Caco-2 (cell line): ENCODE data around the gene PLXNA4. TPM values are rescaled to one million over a fixed set of nuclear protein-coding genes. Genes with fewer than 3 reads are reported as not detected.

Source experiments
- BruUV-seq: library from RNA; stranded (reverse); fragments of 400-500 nt; replicated peaks from 2 replicates; lab custom pipeline; 2021; lab: Mats Ljungman, UMichigan
- CTCF ChIA-PET: fragments of 300-600 bp; sonication (Branson Sonifier 250); formaldehyde crosslinking; loops from one replicate; lab custom pipeline; 2022; ENCODE audit warnings: antibody characterized with exemption; lab: Charles Lee
- POLR2A ChIA-PET: fragments of 300-600 bp; sonication (Branson Sonifier 250); formaldehyde crosslinking; loops from one replicate; lab custom pipeline; 2022; ENCODE audit warnings: antibody characterized with exemption; lab: Charles Lee
- DNase-seq, 2 experiments: peaks; one replicate each; pipeline versions ENCODE4 v3.0.0 to v3.0.0-alpha.2; 2020 to 2022
- H3K27me3 ChIP-seq: replicated peaks from 2 replicates; pipeline ENCODE4 v1.6.0; 2011; ENCODE audit warnings: low read length; ENCODE audit not compliant: control insufficient read depth, insufficient read depth
- H3K36me3 ChIP-seq: 2 replicates; pipeline ENCODE4 v1.5.1; 2011; ENCODE audit warnings: low read length; ENCODE audit not compliant: control insufficient read depth, insufficient read depth
- H3K4me1 ChIP-seq: fragments of 250-450 bp; sonication (Bioruptor Pico); 2 replicates; pipeline ENCODE4 v1.5.1; 2020; ENCODE audit warnings: mild to moderate bottlenecking
- H3K4me3 ChIP-seq: 2 replicates; pipeline ENCODE4 v1.5.1; 2011; ENCODE audit warnings: low read depth, mild to moderate bottlenecking, control low read depth, low read length
- H3K9me3 ChIP-seq: fragments of 250-450 bp; sonication (Bioruptor Pico); 2 replicates; pipeline ENCODE4 v1.5.1; 2020; ENCODE audit warnings: mild to moderate bottlenecking, moderate library complexity
- H3K27ac Mint-ChIP-seq: one replicate; pipeline ENCODE4 v1.8.0; 2022; ENCODE audit warnings: mixed read lengths; ENCODE audit not compliant: unreplicated experiment
- H3K27me3 Mint-ChIP-seq: one replicate; pipeline ENCODE4 v1.8.0; 2022; ENCODE audit warnings: mixed read lengths; ENCODE audit not compliant: insufficient read depth, unreplicated experiment
- H3K36me3 Mint-ChIP-seq: one replicate; pipeline ENCODE4 v1.8.0; 2022; ENCODE audit warnings: mild to moderate bottlenecking, mixed read lengths; ENCODE audit not compliant: insufficient read depth, unreplicated experiment
- H3K4me1 Mint-ChIP-seq: one replicate; pipeline ENCODE4 v1.8.0; 2022; ENCODE audit warnings: low read depth, mixed read lengths; ENCODE audit not compliant: unreplicated experiment
- H3K4me3 Mint-ChIP-seq: one replicate; pipeline ENCODE4 v1.8.0; 2022; ENCODE audit warnings: mild to moderate bottlenecking, moderate library complexity, mixed read lengths; ENCODE audit not compliant: unreplicated experiment
- H3K9me3 Mint-ChIP-seq: one replicate; pipeline ENCODE4 v1.8.0; 2022; ENCODE audit warnings: mixed read lengths; ENCODE audit not compliant: unreplicated experiment
- intact Hi-C: fragments of 100-400 bp; cut with micrococcal nuclease; formaldehyde crosslinking; loops from one replicate; pipeline ENCODE4 v1.10.0; 2022; ENCODE audit not compliant: unreplicated experiment
- total RNA-seq: library from RNA; stranded (reverse); gene quantifications from 2 replicates; pipeline ENCODE4 v1.2.3, GENCODE V29; 2022
- TF ChIP-seq, protein P1 (sequence below), 2 experiments: fragments of 200-600 bp in 1 of 2; IDR thresholded peaks; 1 replicate in 1 of 2; 2 replicates in 1 of 2; pipeline versions ENCODE4 v1.5.1 to v1.8.0; 2011 to 2022; ENCODE audit warnings: antibody characterized with exemption in 1 of 2, control low read depth in 1 of 2, inconsistent platforms in 1 of 2, low read depth in 1 of 2, low read length in 1 of 2, mild to moderate bottlenecking in 1 of 2, moderate library complexity in 1 of 2; ENCODE audit not compliant: insufficient read depth in 1 of 2, severe bottlenecking in 1 of 2, unreplicated experiment in 1 of 2

Gene PLXNA4
- total RNA-seq, 1 experiment from 2014 or later, result 0.43 TPM

DNA sequence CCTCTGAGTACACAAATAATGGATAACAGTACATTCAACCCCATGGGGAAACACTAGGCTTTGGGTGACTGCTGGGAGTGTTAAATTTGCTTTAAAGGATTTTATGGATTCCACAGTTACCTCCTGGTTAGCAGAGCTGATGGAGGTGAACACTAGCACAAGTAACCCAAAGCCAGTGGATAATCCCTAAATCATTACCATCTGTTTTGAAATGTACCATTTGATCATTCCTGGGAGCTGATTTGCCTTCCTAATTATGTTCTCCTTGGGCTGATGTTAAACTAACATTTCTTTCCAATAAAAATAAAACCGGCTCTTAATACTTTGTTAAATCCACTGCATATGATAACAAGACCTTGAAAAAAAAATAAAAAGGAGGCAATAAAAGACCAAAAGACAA lies 493.9 kb downstream of the PLXNA4 start:
- Mint-ChIP-seq H3K4me1 (no peaks in the 10 kb centered on the region), H3K9me3 (no peaks in the 10 kb centered on the region), H3K27me3 (peaks cover 11% of the 10 kb centered on the region), H3K27ac (no peak overlapping the region), H3K4me3 (no peak overlapping the region), H3K36me3 (no peaks in the 10 kb centered on the region)
- H3K27me3 ChIP-seq, result no peaks in the 10 kb centered on the region; the same call in 1 of the 2 replicates
- BruUV-seq, result no TSS peak
- no peaks in the 10 kb centered on the region for H3K4me1 ChIP-seq
- POLR2A ChIA-PET, result no interaction called here
- intact Hi-C loops, result no loop called here
- DNase-seq, result no peak
- H3K9me3 ChIP-seq, result no peaks in the 10 kb centered on the region
- no peaks in the 10 kb centered on the region for H3K36me3 ChIP-seq
- H3K4me3 ChIP-seq, result no peak overlapping the region
- CTCF ChIA-PET, result no interaction called here
- TF ChIP-seq, protein P1, sequence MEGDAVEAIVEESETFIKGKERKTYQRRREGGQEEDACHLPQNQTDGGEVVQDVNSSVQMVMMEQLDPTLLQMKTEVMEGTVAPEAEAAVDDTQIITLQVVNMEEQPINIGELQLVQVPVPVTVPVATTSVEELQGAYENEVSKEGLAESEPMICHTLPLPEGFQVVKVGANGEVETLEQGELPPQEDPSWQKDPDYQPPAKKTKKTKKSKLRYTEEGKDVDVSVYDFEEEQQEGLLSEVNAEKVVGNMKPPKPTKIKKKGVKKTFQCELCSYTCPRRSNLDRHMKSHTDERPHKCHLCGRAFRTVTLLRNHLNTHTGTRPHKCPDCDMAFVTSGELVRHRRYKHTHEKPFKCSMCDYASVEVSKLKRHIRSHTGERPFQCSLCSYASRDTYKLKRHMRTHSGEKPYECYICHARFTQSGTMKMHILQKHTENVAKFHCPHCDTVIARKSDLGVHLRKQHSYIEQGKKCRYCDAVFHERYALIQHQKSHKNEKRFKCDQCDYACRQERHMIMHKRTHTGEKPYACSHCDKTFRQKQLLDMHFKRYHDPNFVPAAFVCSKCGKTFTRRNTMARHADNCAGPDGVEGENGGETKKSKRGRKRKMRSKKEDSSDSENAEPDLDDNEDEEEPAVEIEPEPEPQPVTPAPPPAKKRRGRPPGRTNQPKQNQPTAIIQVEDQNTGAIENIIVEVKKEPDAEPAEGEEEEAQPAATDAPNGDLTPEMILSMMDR (IDR thresholded peaks at IDR 0.05; ENCODE audit: insufficient read depth in 1 of 2, low read depth in 1 of 2, low read length in 1 of 2, severe bottlenecking in 1 of 2, unreplicated experiment in 1 of 2), result no peak

DNA sequence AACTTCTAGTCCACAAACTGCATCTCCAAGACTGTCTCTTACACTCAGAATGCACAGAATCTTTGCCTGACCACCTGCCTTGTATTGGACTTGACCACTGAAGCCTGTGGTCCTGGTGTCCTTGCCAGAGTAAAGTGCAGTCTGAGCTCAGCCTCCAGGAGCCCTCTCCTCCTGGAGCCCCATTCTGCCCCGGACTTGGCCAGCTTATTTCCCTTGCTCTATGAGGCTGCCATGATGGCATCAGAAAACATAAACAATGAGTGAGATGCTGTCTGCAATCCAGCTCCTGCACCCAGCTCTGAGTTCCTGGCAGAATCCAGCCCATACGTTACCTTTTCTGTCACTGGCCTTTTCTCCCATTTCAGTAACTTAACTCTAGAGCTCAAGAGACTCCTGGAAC lies 494.6 kb downstream of the PLXNA4 start:
- Mint-ChIP-seq H3K4me1 (no peaks in the 10 kb centered on the region), H3K27ac (no peak overlapping the region), H3K9me3 (no peaks in the 10 kb centered on the region), H3K4me3 (no peak overlapping the region), H3K36me3 (no peaks in the 10 kb centered on the region), H3K27me3 (peaks cover 10% of the 10 kb centered on the region)
- H3K4me3 ChIP-seq, result no peak overlapping the region
- ChIA-PET POLR2A (no interaction called here), CTCF (no interaction called here)
- TF ChIP-seq, protein P1 (IDR thresholded peaks at IDR 0.05; ENCODE audit: insufficient read depth in 1 of 2, low read depth in 1 of 2, low read length in 1 of 2, severe bottlenecking in 1 of 2, unreplicated experiment in 1 of 2), result no peak
- H3K36me3 ChIP-seq, result no peaks in the 10 kb centered on the region
- no TSS peak for BruUV-seq
- no peaks in the 10 kb centered on the region; the same call in 1 of the 2 replicates for H3K27me3 ChIP-seq
- H3K4me1 ChIP-seq, result no peaks in the 10 kb centered on the region
- DNase-seq, result no peak
- intact Hi-C loops, result no loop called here
- H3K9me3 ChIP-seq, result no peaks in the 10 kb centered on the region

DNA sequence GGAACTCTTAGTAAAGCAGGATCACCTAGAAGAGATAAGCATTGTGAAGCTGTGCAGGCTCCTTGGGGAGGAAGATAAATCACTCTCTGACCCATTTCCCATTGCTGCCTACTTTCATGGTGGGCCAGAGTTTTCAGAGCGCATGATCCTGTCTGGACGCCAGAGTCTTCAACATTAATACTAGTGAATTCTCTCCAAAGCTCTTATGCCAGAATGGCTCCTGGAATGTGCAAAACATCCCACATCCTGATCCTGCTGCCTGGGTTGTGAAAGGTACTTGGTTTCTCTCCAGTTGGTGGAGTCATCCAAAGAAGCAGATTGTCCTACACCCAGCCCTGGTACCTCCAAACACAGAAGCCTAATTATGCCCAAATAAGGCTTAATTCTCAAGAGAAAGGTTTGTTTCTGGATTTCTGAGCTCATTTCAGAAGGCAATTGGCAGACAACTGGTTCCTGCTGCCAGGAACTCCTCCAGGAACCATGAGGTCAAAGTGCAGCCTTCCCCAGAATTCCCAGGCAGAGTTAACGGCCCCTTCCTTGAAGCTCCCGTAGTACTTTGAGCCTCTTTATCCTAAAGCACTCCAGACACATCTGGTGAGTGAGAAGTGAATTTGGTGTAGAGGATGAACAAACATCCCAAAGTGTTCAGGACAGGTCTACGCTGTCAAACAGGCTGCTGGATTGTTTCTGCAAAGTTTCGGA lies 495.2 kb downstream of the PLXNA4 start:
- H3K4me3 ChIP-seq, result no peak overlapping the region
- ChIA-PET CTCF (no interaction called here), POLR2A (no interaction called here)
- Mint-ChIP-seq H3K4me1 (no peaks in the 10 kb centered on the region), H3K9me3 (no peaks in the 10 kb centered on the region), H3K4me3 (no peak overlapping the region), H3K27ac (no peak overlapping the region), H3K36me3 (no peaks in the 10 kb centered on the region), H3K27me3 (peaks cover 14% of the 10 kb centered on the region)
- TF ChIP-seq, protein P1 (IDR thresholded peaks at IDR 0.05; ENCODE audit: insufficient read depth in 1 of 2, low read depth in 1 of 2, low read length in 1 of 2, severe bottlenecking in 1 of 2, unreplicated experiment in 1 of 2), result no peak
- no peaks in the 10 kb centered on the region for H3K36me3 ChIP-seq
- no peaks in the 10 kb centered on the region for H3K9me3 ChIP-seq
- H3K4me1 ChIP-seq, result no peaks in the 10 kb centered on the region
- no TSS peak for BruUV-seq
- intact Hi-C loops, result no loop called here
- DNase-seq, result no peak
- no peaks in the 10 kb centered on the region; the same call in 1 of the 2 replicates for H3K27me3 ChIP-seq
